ENCODE results near the gene MYH15. TPM values are rescaled to one million over a fixed set of nuclear protein-coding genes. Genes with fewer than 3 reads are reported as not detected.

Gene MYH15
- total and polyA plus RNA-seq, 5 donors from 2014 or later, result 0.03 to 0.12 TPM; not detected in 3

DNA sequence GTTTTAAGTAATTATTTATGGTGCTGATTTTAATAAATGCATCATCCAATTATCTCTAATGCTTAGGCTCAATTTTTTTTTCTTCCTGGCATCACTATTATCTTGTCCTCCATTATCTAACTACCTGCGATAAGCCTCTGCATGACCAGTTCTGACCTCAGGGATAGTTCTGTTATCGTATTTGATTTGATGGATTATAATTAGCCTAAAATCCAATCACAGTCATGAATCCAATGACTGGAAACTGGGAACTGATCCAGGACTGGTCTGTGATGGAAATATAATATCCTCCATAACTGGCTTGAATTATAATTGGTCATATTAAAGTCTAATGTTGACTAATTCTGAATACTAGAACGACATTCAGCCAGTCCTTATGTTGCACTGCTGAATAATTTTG is 1.1 kb downstream of the MYH15 start:
- ATAC-seq (ENCODE audit: low read depth in 2 of 2) (no peak), DNase-seq (no peak)
- Histone ChIP-seq H3K9me3 (ENCODE audit: control insufficient read depth in 2 of 2, low read length in 2 of 2) (no peaks in the 10 kb centered on the region), H3K4me1 (ENCODE audit: control insufficient read depth, insufficient read depth, low read length, poor library complexity, severe bottlenecking) (no peaks in the 10 kb centered on the region), H3K36me3 (ENCODE audit: control insufficient read depth, insufficient read depth, low read length) (no peaks in the 10 kb centered on the region), H3K4me3 (ENCODE audit: low read depth, low read length) (no peak overlapping the region), H3K27ac (ENCODE audit: insufficient read depth, low read length, poor library complexity, severe bottlenecking) (no peak overlapping the region), H3K27me3 (ENCODE audit: control insufficient read depth, insufficient read depth, low read length) (no peaks in the 10 kb centered on the region)
- no peaks in the 10 kb centered on the region for H3K36me3 Mint-ChIP-seq
- no peaks in the 10 kb centered on the region for H3K9me3 Mint-ChIP-seq
- H3K27ac Mint-ChIP-seq, result no peak overlapping the region
- no peak overlapping the region for H3K4me3 Mint-ChIP-seq
- peaks cover 0 to 9% (median 2%) of the 10 kb centered on the region in 4 donors for H3K4me1 Mint-ChIP-seq
- no peaks in the 10 kb centered on the region for H3K27me3 Mint-ChIP-seq

- Mint-ChIP-seq H3K27ac (no peak overlapping the region), H3K4me1 (peaks cover 0 to 9% (median under 1%) of the 10 kb centered on the region in 4 donors), H3K27me3 (peaks cover under 1% of the 10 kb centered on the region), H3K4me3 (no peak overlapping the region), H3K36me3 (no peaks in the 10 kb centered on the region), H3K9me3 (no peaks in the 10 kb centered on the region)
- H3K4me1 ChIP-seq (ENCODE audit: control insufficient read depth, insufficient read depth, low read length, poor library complexity, severe bottlenecking), result no peaks in the 10 kb centered on the region
- no peak overlapping the region for H3K4me3 ChIP-seq (ENCODE audit: low read depth, low read length)
- no peak for ATAC-seq (ENCODE audit: low read depth in 2 of 2)
- H3K27ac ChIP-seq (ENCODE audit: insufficient read depth, low read length, poor library complexity, severe bottlenecking), result no peak overlapping the region
- no peaks in the 10 kb centered on the region for H3K27me3 ChIP-seq (ENCODE audit: control insufficient read depth, insufficient read depth, low read length)
- H3K36me3 ChIP-seq (ENCODE audit: control insufficient read depth, insufficient read depth, low read length), result no peaks in the 10 kb centered on the region
- H3K9me3 ChIP-seq (ENCODE audit: control insufficient read depth in 2 of 2, low read length in 2 of 2), result no peaks in the 10 kb centered on the region
- no peak for DNase-seq
Measured at GRCh38 chr3:108507902-108508301, 2.5 kb downstream of the MYH15 start.

- Histone ChIP-seq H3K4me1 (ENCODE audit: control insufficient read depth, insufficient read depth, low read length, poor library complexity, severe bottlenecking) (no peaks in the 10 kb centered on the region), H3K4me3 (ENCODE audit: low read depth, low read length) (no peak overlapping the region), H3K27me3 (ENCODE audit: control insufficient read depth, insufficient read depth, low read length) (no peaks in the 10 kb centered on the region), H3K27ac (ENCODE audit: insufficient read depth, low read length, poor library complexity, severe bottlenecking) (no peak overlapping the region), H3K9me3 (ENCODE audit: control insufficient read depth in 2 of 2, low read length in 2 of 2) (no peaks in the 10 kb centered on the region), H3K36me3 (ENCODE audit: control insufficient read depth, insufficient read depth, low read length) (no peaks in the 10 kb centered on the region)
- H3K4me1 Mint-ChIP-seq, result peaks cover 0 to 9% (median 0%) of the 10 kb centered on the region in 4 donors
- peaks cover 4% of the 10 kb centered on the region for H3K27me3 Mint-ChIP-seq
- no peak for ATAC-seq (ENCODE audit: low read depth in 2 of 2)
- DNase-seq, result peak in 1 of 3 donors; percentile 23
- H3K27ac Mint-ChIP-seq, result no peak overlapping the region
- peaks cover 0 to 2% (median 0%) of the 10 kb centered on the region in 7 donors for H3K9me3 Mint-ChIP-seq
- no peak overlapping the region for H3K4me3 Mint-ChIP-seq
- no peaks in the 10 kb centered on the region for H3K36me3 Mint-ChIP-seq
Measured at GRCh38 chr3:108505811-108506210, 4.6 kb downstream of the MYH15 start.

DNA sequence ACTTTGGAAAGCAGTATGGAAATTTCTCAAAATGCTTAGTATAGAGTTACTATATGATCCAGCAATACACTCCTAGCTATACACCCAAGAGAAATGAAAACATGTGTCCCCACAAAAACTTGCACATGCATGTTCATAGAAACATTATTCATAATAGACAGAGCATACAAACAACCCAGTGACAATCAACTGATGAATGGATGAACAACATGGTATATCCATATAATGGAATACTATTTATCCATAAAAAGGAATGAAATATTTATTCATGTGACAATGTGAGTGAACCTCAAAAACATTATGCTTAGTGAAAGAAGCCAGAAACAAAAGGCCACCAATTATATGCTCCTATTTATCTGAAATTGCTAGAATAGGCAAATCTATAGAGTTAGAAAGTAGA is 6.7 kb downstream of the MYH15 start:
- no peak overlapping the region for H3K27ac Mint-ChIP-seq
- no peak overlapping the region for H3K4me3 Mint-ChIP-seq
- H3K36me3 ChIP-seq (ENCODE audit: control insufficient read depth, insufficient read depth, low read length), result no peaks in the 10 kb centered on the region
- peaks cover 0 to 9% (median 0%) of the 10 kb centered on the region in 4 donors for H3K4me1 Mint-ChIP-seq
- DNase-seq, result no peak
- no peaks in the 10 kb centered on the region for H3K9me3 ChIP-seq (ENCODE audit: control insufficient read depth in 2 of 2, low read length in 2 of 2)
- H3K36me3 Mint-ChIP-seq, result no peaks in the 10 kb centered on the region
- H3K27ac ChIP-seq (ENCODE audit: insufficient read depth, low read length, poor library complexity, severe bottlenecking), result no peak overlapping the region
- no peak overlapping the region for H3K4me3 ChIP-seq (ENCODE audit: low read depth, low read length)
- no peaks in the 10 kb centered on the region for H3K27me3 ChIP-seq (ENCODE audit: control insufficient read depth, insufficient read depth, low read length)
- no peak for ATAC-seq (ENCODE audit: low read depth in 2 of 2)
- H3K27me3 Mint-ChIP-seq, result peaks cover 4% of the 10 kb centered on the region
- peaks cover 0 to 2% (median 0%) of the 10 kb centered on the region in 7 donors for H3K9me3 Mint-ChIP-seq
- no peaks in the 10 kb centered on the region for H3K4me1 ChIP-seq (ENCODE audit: control insufficient read depth, insufficient read depth, low read length, poor library complexity, severe bottlenecking)

GRCh38 chr3:108501535-108501934 is 8.9 kb downstream of the MYH15 start:
- no peak for ATAC-seq (ENCODE audit: low read depth in 2 of 2)
- Histone ChIP-seq H3K4me3 (ENCODE audit: low read depth, low read length) (no peak overlapping the region), H3K27ac (ENCODE audit: insufficient read depth, low read length, poor library complexity, severe bottlenecking) (no peak overlapping the region), H3K36me3 (ENCODE audit: control insufficient read depth, insufficient read depth, low read length) (no peaks in the 10 kb centered on the region), H3K4me1 (ENCODE audit: control insufficient read depth, insufficient read depth, low read length, poor library complexity, severe bottlenecking) (no peaks in the 10 kb centered on the region), H3K9me3 (ENCODE audit: control insufficient read depth in 2 of 2, low read length in 2 of 2) (no peaks in the 10 kb centered on the region), H3K27me3 (ENCODE audit: control insufficient read depth, insufficient read depth, low read length) (no peaks in the 10 kb centered on the region)
- H3K27me3 Mint-ChIP-seq, result peaks cover 4% of the 10 kb centered on the region
- no peak for DNase-seq
- H3K4me1 Mint-ChIP-seq, result peaks cover 0 to 9% (median 0%) of the 10 kb centered on the region in 4 donors
- H3K36me3 Mint-ChIP-seq, result no peaks in the 10 kb centered on the region
- peaks cover 0 to 2% (median 0%) of the 10 kb centered on the region in 7 donors for H3K9me3 Mint-ChIP-seq
- H3K4me3 Mint-ChIP-seq, result no peak overlapping the region
- H3K27ac Mint-ChIP-seq, result no peak overlapping the region

DNA sequence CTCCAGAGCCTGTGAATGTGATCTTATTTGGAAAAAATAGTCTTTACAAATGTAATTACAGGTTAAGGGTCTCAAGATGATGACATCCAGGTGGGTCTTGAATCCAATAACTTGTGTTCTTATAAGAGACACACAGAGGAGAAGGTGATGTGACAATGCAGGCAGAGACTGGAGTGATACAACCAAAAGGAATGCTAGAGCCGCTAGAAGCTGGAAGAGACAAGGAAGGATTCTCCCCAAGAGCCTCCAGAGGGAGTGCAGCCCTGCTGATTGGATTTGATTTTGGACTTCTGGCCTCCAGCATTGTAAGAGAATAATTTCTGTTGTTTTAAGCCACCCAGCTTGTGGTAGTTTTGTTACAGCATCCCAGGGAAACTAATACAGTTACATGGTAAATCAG is 9.7 kb downstream of the MYH15 start:
- no peaks in the 10 kb centered on the region for H3K36me3 Mint-ChIP-seq
- peaks cover 0 to 2% (median 0%) of the 10 kb centered on the region in 4 donors for H3K4me1 Mint-ChIP-seq
- Histone ChIP-seq H3K4me3 (ENCODE audit: low read depth, low read length) (no peak overlapping the region), H3K36me3 (ENCODE audit: control insufficient read depth, insufficient read depth, low read length) (no peaks in the 10 kb centered on the region), H3K27me3 (ENCODE audit: control insufficient read depth, insufficient read depth, low read length) (no peaks in the 10 kb centered on the region), H3K27ac (ENCODE audit: insufficient read depth, low read length, poor library complexity, severe bottlenecking) (no peak overlapping the region), H3K4me1 (ENCODE audit: control insufficient read depth, insufficient read depth, low read length, poor library complexity, severe bottlenecking) (no peaks in the 10 kb centered on the region), H3K9me3 (ENCODE audit: control insufficient read depth in 2 of 2, low read length in 2 of 2) (no peaks in the 10 kb centered on the region)
- H3K4me3 Mint-ChIP-seq, result no peak overlapping the region
- H3K27ac Mint-ChIP-seq, result peak overlapping the region in 1 of 3 donors; percentile 30
- DNase-seq (no peak), ATAC-seq (ENCODE audit: low read depth in 2 of 2) (no peak)
- H3K27me3 Mint-ChIP-seq, result peaks cover 4% of the 10 kb centered on the region
- H3K9me3 Mint-ChIP-seq, result peaks cover 0 to 2% (median 0%) of the 10 kb centered on the region in 7 donors

DNA sequence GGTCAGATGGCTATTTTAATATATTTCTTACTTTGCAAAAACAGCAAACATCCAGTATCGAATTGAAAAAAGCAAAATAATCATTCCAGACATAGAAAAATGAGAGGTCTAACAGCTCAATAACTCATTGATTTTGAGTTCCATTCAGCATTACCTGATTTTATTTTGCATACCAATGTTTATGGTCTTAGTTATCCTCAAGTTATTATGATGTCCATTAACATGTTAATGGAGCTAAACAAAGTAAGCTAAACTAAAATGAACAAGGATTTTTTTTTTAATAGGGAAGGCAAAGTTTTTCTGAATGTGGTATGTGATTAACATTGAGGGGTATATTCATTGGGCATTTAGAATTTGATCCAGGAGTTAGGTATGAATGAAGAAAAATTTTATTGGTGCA is 13.1 kb downstream of the MYH15 start:
- ATAC-seq (ENCODE audit: low read depth in 2 of 2) (no peak), DNase-seq (no peak)
- Mint-ChIP-seq H3K4me1 (no peaks in the 10 kb centered on the region), H3K27ac (no peak overlapping the region), H3K4me3 (no peak overlapping the region), H3K27me3 (peaks cover 4% of the 10 kb centered on the region), H3K36me3 (no peaks in the 10 kb centered on the region), H3K9me3 (peaks cover 0 to 2% (median 0%) of the 10 kb centered on the region in 7 donors)
- Histone ChIP-seq H3K36me3 (ENCODE audit: control insufficient read depth, insufficient read depth, low read length) (no peaks in the 10 kb centered on the region), H3K9me3 (ENCODE audit: control insufficient read depth in 2 of 2, low read length in 2 of 2) (no peaks in the 10 kb centered on the region), H3K4me3 (ENCODE audit: low read depth, low read length) (no peak overlapping the region), H3K4me1 (ENCODE audit: control insufficient read depth, insufficient read depth, low read length, poor library complexity, severe bottlenecking) (no peaks in the 10 kb centered on the region), H3K27ac (ENCODE audit: insufficient read depth, low read length, poor library complexity, severe bottlenecking) (no peak overlapping the region), H3K27me3 (ENCODE audit: control insufficient read depth, insufficient read depth, low read length) (no peaks in the 10 kb centered on the region)

GRCh38 chr3:108495717-108496116 is 14.7 kb downstream of the MYH15 start:
- H3K27ac Mint-ChIP-seq, result no peak overlapping the region
- Histone ChIP-seq H3K36me3 (ENCODE audit: control insufficient read depth, insufficient read depth, low read length) (no peaks in the 10 kb centered on the region), H3K4me1 (ENCODE audit: control insufficient read depth, insufficient read depth, low read length, poor library complexity, severe bottlenecking) (no peaks in the 10 kb centered on the region), H3K27me3 (ENCODE audit: control insufficient read depth, insufficient read depth, low read length) (no peaks in the 10 kb centered on the region), H3K27ac (ENCODE audit: insufficient read depth, low read length, poor library complexity, severe bottlenecking) (no peak overlapping the region), H3K4me3 (ENCODE audit: low read depth, low read length) (no peak overlapping the region), H3K9me3 (ENCODE audit: control insufficient read depth in 2 of 2, low read length in 2 of 2) (no peaks in the 10 kb centered on the region)
- no peak overlapping the region for H3K4me3 Mint-ChIP-seq
- H3K4me1 Mint-ChIP-seq, result no peaks in the 10 kb centered on the region
- DNase-seq (no peak), ATAC-seq (ENCODE audit: low read depth in 2 of 2) (no peak)
- no peaks in the 10 kb centered on the region for H3K9me3 Mint-ChIP-seq
- H3K36me3 Mint-ChIP-seq, result no peaks in the 10 kb centered on the region
- H3K27me3 Mint-ChIP-seq, result peaks cover 9% of the 10 kb centered on the region
